KOPT-K1 (cell line): Measurements from ENCODE around the gene PDZD2.
"Not testable (repeated sequence)": the region's sequence is repeated elsewhere in the genome, so short reads cannot be mapped to it uniquely, and the experiment has no call there.

Experiments
- H3K27ac ChIP-seq: fragments of 200-600 bp; sonication (generic); 2 replicates; pipeline ENCODE4 v1.5.1; 2016; ENCODE audit warnings: antibody characterized with exemption, mild to moderate bottlenecking, low read depth, low read length; ENCODE audit not compliant: poor library complexity, severe bottlenecking
- H3K36me3 ChIP-seq: fragments of 200-600 bp; sonication (generic); 2 replicates; pipeline ENCODE4 v1.5.1; 2017; ENCODE audit warnings: antibody characterized with exemption, mild to moderate bottlenecking, low read length, moderate library complexity; ENCODE audit not compliant: insufficient read depth
- H3K9me3 ChIP-seq: fragments of 200-600 bp; sonication (generic); 2 replicates; pipeline ENCODE4 v1.5.1; 2017; ENCODE audit warnings: antibody characterized with exemption, low read length, mild to moderate bottlenecking; ENCODE audit not compliant: insufficient read depth, poor library complexity, severe bottlenecking

The PDZD2 gene

GRCh38 chr5:32080565-32080964 is 441.6 kb downstream of the PDZD2 start:
- H3K9me3 ChIP-seq, H3K27ac ChIP-seq, H3K36me3 ChIP-seq: not testable (repeated sequence)

DNA sequence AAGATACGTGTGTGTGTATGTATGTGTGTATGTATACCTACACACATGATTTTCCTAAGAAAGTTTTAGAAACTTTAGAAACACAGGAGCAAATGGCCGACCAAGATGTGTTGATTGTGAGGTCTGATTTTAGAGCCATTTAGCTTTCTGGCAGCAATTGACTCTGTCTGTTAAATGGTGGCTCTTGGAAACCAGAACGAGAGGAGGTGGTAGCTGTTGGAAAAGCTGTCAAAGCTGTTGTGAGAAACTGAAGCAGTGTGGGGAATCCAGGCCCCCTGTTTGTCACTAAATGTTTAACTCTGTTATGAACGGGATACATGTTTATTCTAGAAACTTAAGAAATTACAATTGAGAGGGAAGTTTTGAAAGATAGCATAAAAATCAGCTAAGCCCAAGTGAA is 443.8 kb downstream of the PDZD2 start:
- H3K27ac ChIP-seq: no peak overlapping the region
- H3K36me3 ChIP-seq: no peaks in the 10 kb centered on the region
- no peaks in the 10 kb centered on the region for H3K9me3 ChIP-seq

- no peaks in the 10 kb centered on the region for H3K36me3 ChIP-seq
- H3K27ac ChIP-seq: no peak overlapping the region
- H3K9me3 ChIP-seq: no peaks in the 10 kb centered on the region
These were observed 445.1 kb downstream of the PDZD2 start for GRCh38 chr5:32083981-32084430.

- no peaks in the 10 kb centered on the region for H3K36me3 ChIP-seq
- no peaks in the 10 kb centered on the region for H3K9me3 ChIP-seq
- no peak overlapping the region for H3K27ac ChIP-seq
These were observed 448.5 kb downstream of the PDZD2 start for GRCh38 chr5:32087086-32088082.

GRCh38 chr5:32088214-32088613 is 449.3 kb downstream of the PDZD2 start:
- H3K27ac ChIP-seq: no peak overlapping the region
- H3K36me3 ChIP-seq: no peaks in the 10 kb centered on the region
- H3K9me3 ChIP-seq: no peaks in the 10 kb centered on the region

DNA sequence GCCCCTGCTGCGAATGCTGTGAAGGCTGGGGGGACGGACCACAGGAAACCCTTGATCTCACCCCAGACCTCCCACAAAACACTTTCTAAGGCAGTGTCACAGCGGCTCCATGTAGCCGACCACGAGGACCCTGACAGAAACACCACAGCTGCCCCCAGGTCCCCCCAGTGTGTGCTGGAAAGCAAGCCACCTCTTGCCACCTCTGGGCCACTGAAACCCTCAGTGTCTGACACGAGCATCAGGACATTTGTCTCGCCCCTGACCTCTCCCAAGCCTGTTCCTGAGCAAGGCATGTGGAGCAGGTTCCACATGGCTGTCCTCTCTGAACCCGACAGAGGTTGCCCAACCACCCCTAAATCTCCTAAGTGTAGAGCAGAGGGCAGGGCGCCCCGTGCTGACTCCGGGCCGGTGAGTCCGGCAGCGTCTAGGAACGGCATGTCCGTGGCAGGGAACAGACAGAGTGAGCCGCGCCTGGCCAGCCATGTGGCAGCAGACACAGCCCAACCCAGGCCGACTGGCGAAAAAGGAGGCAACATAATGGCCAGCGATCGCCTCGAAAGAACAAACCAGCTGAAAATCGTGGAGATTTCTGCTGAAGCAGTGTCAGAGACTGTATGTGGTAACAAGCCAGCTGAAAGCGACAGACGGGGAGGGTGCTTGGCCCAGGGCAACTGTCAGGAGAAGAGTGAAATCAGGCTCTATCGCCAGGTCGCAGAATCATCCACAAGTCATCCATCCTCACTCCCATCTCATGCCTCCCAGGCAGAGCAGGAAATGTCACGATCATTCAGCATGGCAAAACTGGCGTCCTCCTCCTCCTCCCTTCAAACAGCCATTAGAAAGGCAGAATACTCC is 450.4 kb downstream of the PDZD2 start:
- no peaks in the 10 kb centered on the region for H3K36me3 ChIP-seq
- H3K27ac ChIP-seq: no peak overlapping the region

GRCh38 chr5:32090026-32090754 is 451.3 kb downstream of the PDZD2 start:
- H3K36me3 ChIP-seq: no peaks in the 10 kb centered on the region
- no peak overlapping the region for H3K27ac ChIP-seq
- no peaks in the 10 kb centered on the region for H3K9me3 ChIP-seq

More for the DNA sequence above, 450.4 kb downstream of the PDZD2 start:
- no peaks in the 10 kb centered on the region for H3K9me3 ChIP-seq

- no peaks in the 10 kb centered on the region for H3K36me3 ChIP-seq
- no peaks in the 10 kb centered on the region for H3K9me3 ChIP-seq
- H3K27ac ChIP-seq: no peak overlapping the region
These were observed 451.8 kb downstream of the PDZD2 start for GRCh38 chr5:32090755-32091128.

DNA sequence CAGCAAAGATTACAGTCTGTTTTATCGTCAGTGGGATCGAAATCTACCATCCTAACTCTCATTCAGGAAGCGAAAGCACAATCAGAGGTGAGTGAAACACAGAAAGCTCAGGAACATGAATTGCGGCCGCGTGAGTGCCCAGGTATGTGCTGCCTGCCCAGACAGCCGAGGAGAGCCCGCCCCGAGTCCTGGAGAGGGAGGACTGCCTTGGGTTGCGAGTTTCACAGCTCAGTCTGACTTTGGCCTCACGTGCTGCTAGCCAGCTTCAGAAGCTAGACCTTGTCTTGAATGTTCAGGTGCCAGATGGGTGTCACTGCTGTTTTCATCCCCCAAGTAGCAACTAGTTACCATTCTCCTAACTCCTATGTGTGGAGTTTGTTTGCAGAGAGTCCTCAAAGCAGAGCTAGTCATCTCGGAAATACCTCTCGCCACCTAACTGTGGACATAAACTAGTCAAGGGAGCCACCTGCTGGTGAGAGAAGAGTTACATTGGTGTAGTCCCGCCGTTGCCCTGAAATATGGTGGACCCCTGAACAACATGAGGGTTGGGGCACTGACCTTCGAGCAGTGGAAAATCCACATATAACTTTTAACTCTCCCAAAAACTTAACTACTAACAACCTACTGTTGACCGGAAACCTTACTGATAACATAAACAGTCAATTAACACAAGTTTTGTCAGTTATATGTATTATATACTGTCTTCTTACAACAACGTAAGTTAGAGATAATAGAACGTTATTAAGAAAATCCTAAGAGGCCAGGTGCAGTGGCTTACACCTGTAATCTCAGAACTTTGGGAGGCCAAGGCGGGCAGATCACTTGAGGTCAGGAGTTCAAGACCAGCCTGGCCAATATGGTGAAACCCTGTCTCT is 454.2 kb downstream of the PDZD2 start:
- no peaks in the 10 kb centered on the region for H3K36me3 ChIP-seq
- H3K27ac ChIP-seq: no peak overlapping the region
- no peaks in the 10 kb centered on the region for H3K9me3 ChIP-seq

GRCh38 chr5:32094691-32095090 is 455.8 kb downstream of the PDZD2 start:
- no peak overlapping the region for H3K27ac ChIP-seq
- H3K36me3 ChIP-seq: peaks cover 10% of the 10 kb centered on the region; the same call in 1 of the 2 replicates

GRCh38 chr5:32095261-32095671 is 456.3 kb downstream of the PDZD2 start:
- Histone ChIP-seq H3K27ac (no peak overlapping the region), H3K36me3 (peaks cover 16% of the 10 kb centered on the region), H3K9me3 (no peaks in the 10 kb centered on the region)

More at GRCh38 chr5:32094691-32095090, 455.8 kb downstream of the PDZD2 start:
- no peaks in the 10 kb centered on the region for H3K9me3 ChIP-seq

- no peak overlapping the region for H3K27ac ChIP-seq
- peaks cover 30% of the 10 kb centered on the region for H3K36me3 ChIP-seq
- H3K9me3 ChIP-seq: no peaks in the 10 kb centered on the region
These were observed 458.1 kb downstream of the PDZD2 start for GRCh38 chr5:32096891-32097595.

DNA sequence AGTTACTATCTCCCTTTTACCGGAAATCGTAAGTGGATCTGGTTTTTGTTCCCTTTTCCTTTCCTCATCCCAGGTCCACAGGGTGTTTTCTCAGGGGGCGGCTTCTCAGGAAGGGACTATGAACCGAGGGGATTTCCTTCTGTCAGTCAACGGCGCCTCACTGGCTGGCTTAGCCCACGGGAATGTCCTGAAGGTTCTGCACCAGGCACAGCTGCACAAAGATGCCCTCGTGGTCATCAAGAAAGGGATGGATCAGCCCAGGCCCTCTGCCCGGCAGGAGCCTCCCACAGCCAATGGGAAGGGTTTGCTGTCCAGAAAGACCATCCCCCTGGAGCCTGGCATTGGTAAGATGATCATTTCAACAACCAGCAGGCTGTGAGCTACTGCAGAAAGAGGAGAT is 459.4 kb downstream of the PDZD2 start:
- Histone ChIP-seq H3K36me3 (peaks cover 43% of the 10 kb centered on the region), H3K27ac (no peak overlapping the region)

More for the DNA sequence above, 459.4 kb downstream of the PDZD2 start:
- H3K9me3 ChIP-seq: no peaks in the 10 kb centered on the region
